GM18951 (cell line): ENCODE data around the gene RTN4RL2.

Source experiments
- POLR2A ChIP-seq: IDR thresholded peaks from 4 replicates; pipeline ENCODE4 v1.6.1; 2011; ENCODE audit warnings: mild to moderate bottlenecking; ENCODE audit not compliant: insufficient read length, insufficient read depth; ENCODE audit errors: extremely low read depth
- in situ Hi-C: fragments of 300-500 bp; cut with MboI; formaldehyde crosslinking; loops from one replicate; pipeline ENCODE4 v1.12.0; 2022; ENCODE audit warnings: low sequenced_read_pairs, mixed read lengths, inconsistent platforms; ENCODE audit not compliant: unreplicated experiment

Gene RTN4RL2

DNA sequence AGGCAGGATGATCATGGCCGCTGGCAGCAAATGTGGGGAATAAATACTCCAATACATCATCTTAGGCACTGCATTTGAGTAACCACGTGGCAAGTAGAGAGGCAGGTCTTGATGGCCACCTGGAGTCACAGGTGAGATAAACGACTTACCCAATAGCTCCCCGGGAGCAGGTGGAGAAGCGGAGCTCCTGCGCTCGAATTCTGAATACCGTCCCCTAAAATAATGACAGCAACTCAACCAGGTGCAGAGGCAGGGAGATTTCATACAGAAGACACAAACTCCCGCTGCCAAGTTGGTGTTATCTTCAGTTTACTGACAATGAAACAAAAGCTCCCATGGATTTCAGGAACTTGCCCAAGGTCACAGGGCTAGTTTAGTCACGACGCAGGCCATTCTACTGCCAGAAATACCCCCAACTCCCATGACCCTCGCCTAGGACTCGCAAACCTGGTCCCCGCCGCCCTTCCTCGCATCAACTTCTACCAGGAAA lies 33.8 kb upstream of the RTN4RL2 start:
- in situ Hi-C loops = no loop called here
- no peak for TF ChIP-seq POLR2A

- TF ChIP-seq POLR2A = peak; percentile 93
- in situ Hi-C loops = no loop called here
Observed at GRCh38 chr11:57426929-57427726, 33.2 kb upstream of the RTN4RL2 start, which contains the start of gene SLC43A3. Gene SLC43A3 (minus strand): TSS chr11:57427121. CDS start chr11:57426172, 949 bp downstream.

- in situ Hi-C loops = no loop called here
Observed at GRCh38 chr11:57427727-57428082, 32.6 kb upstream of the RTN4RL2 start.

GRCh38 chr11:57428643-57429042 lies 31.7 kb upstream of the RTN4RL2 start:
- TF ChIP-seq POLR2A = no peak
- in situ Hi-C loops = no loop called here

More at GRCh38 chr11:57427727-57428082, 32.6 kb upstream of the RTN4RL2 start:
- no peak for TF ChIP-seq POLR2A

DNA sequence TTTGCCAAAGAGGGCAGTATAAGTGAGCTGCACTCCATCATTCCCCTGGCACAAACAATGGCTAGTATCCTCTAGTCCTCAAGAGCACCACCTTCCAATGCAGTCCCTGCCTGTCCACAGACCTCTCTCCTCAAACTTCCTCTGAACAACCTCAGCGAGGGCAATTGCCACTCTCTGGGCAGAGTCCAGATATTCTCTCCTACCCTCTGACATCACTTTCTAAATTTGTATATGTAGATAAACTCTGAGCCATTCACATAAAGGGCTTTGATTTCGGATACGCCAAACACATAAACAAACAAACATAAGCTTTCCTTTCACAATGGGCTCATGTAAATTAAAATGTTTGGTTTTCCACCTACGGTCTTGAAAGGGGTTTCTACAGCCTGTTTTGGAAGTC lies 30.4 kb upstream of the RTN4RL2 start:
- no peak for TF ChIP-seq POLR2A
- in situ Hi-C loops = no loop called here

DNA sequence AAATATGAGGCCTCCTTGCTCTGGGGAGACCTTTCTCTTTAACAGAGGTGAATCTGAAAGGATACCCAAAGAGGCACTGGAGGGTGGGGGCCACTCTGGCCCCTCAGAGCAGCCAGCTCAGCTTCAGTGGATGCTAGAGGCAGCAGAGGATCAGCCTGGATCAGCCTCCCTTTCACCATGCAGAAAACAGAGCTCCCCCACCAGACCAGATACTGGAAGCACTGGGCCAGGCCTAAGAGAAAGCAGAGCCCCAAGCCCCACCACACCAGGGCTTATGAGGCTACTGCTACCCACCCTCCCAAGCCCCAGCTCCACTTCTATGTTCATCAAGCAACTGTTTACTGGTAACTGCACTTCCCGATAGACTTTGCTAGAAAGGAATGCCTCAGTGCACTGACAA lies 29.4 kb upstream of the RTN4RL2 start:
- TF ChIP-seq POLR2A = no peak
- in situ Hi-C loops = no loop called here

- no peak for TF ChIP-seq POLR2A
- in situ Hi-C loops = no loop called here
Observed at GRCh38 chr11:57432149-57432561, 28.2 kb upstream of the RTN4RL2 start.

GRCh38 chr11:57432714-57433163 lies 27.6 kb upstream of the RTN4RL2 start:
- in situ Hi-C loops = no loop called here
- TF ChIP-seq POLR2A = no peak

- in situ Hi-C loops = no loop called here
- no peak for TF ChIP-seq POLR2A
Observed at GRCh38 chr11:57434640-57435546, 25.4 kb upstream of the RTN4RL2 start.

GRCh38 chr11:57436031-57436430 lies 24.3 kb upstream of the RTN4RL2 start:
- in situ Hi-C loops = no loop called here

DNA sequence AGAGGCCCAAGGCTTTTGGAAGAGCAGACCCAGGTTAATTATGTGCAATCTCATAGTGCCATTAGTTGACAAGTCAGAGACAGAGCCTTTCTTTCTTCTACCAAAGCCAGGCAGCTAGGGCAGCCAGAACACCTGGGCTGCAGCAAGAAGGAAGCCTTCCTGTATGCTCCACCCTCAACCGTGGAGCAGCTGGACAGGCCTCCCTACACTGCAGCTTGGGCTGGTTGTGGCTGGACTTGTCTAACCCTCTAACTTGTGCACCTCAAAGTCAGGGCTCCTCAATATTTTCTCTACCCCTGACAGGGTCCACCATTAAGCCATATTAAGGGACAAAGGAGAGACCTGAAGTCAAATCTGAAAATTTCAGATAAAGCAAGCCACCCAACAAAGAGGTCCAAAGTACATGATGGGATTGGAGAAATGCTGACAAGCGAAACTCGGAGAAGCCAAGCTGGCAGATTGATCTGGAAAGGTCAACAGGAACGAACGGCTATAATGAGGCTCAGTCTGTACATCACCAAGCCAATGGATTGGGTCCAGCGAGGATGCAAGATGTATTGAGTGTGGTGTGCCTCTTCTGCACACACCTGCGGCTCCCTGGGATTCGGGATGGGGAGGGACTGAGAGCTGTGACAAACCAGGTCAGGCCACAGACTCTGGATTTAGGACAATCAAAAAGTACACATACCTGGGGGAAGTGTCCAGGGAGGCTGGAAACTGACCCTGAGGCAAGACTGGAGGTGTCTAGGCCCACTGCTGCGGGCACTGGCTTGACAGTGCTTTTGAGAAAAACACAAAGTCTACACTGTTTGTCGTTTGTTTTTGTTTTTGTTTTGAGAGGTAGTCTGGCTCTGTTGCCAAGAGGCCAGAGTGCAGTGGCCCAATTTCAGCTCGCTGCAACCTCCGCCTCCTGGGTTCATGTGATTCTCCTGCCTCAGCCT lies 21.7 kb upstream of the RTN4RL2 start:
- no peak for TF ChIP-seq POLR2A
- in situ Hi-C loops = no loop called here

More at GRCh38 chr11:57436031-57436430, 24.3 kb upstream of the RTN4RL2 start:
- TF ChIP-seq POLR2A = no peak

GRCh38 chr11:57439786-57440185 lies 20.5 kb upstream of the RTN4RL2 start:
- no peak for TF ChIP-seq POLR2A
- in situ Hi-C loops = no loop called here
